ENCODE results near the gene PCBD1.
"Not testable (repeated sequence)": the region's sequence is repeated elsewhere in the genome, so short reads cannot be mapped to it uniquely, and the experiment has no call there.

PCBD1 gene

GRCh38 chr10:70887804-70888800, at the start of gene PCBD1:
Gene PCBD1 (minus strand): TSS chr10:70888565. CDS start chr10:70888533, 32 bp downstream.
- DNase-seq, result peak; percentile 18

GRCh38 chr10:70937661-70938060, 49.3 kb upstream of the PCBD1 start:
- DNase-seq, result no peak

- no peak for DNase-seq
These were observed 47.7 kb upstream of the PCBD1 start for GRCh38 chr10:70936111-70936510.

DNA sequence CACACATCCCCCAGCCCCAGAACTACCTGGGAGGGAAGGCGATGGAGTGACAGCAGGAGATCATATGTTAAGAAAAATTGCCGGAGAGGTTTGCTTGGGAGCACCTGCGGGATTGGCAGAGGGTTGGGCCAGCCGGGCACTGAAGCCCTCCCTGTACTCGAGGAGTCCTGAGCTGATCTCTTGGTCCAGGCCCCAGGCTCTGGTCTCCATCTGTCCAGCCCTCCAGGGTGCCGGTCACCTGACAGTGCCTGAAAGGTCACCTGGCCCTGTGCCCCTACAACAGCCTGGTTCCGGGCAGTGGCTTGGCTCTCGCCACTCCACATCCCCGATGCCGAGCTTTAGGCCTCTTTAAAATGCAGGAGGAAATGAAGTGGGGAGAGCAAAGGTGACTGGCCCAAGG, 47.3 kb upstream of the PCBD1 start:
- DNase-seq, result no peak

DNA sequence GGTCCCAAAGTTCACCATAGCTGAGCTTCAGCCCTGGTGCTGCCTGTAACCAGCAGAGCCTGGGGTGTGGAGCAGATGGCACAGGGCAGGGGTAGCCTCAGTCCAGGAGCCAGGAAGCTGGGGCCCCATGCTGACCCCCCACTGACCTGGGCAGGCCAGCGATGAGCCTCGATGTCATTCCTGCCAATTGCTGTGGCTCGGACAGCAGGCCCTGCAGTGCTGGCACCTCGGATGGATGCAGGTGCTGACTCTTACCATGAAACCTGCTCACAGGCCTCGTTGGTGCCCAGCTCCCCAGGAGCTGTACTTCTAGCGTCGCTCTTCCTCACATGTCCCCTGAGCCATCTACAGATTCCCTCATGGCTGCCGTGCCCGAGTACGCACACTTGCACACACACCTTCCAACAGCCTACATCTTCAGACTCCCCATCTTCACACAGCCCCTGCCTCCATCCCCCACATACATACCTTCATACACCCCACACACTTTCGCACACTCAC, 46.8 kb upstream of the PCBD1 start:
- DNase-seq, result no peak

GRCh38 chr10:70934701-70935100, 46.3 kb upstream of the PCBD1 start:
- no peak for DNase-seq

- DNase-seq, result no peak
These were observed 44.2 kb upstream of the PCBD1 start for GRCh38 chr10:70932392-70933196.

DNA sequence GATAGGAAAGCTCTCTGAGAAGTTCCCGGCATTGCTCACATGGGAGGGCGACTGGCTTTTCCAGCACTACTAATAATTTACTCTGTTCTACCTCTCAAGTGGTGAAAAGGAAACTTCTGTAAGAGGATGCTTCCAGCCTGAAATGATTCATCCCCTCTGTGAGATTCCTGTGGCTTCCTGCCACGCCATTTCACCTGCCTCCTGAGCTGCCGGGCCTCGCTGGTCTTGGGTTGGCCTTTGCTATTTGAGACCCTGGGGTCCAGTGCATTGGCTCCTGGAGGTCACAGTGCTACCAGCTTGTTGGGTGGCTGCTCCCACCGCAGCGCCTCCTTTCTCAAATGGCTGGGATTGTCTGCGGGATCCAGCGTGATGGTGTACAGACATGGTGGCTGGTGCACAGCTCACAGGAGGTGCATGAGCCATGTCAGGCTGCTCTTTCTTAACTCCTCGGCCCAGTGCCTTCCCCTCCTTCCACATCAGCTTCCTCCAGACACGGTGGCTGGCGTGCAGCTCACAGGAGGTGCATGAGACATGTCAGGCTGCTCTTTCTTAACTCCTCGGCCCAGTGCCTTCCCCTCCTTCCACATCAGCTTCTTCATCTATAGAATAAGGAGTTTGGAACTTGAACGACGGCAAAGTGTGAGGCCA, 42.9 kb upstream of the PCBD1 start:
- no peak for DNase-seq

DNA sequence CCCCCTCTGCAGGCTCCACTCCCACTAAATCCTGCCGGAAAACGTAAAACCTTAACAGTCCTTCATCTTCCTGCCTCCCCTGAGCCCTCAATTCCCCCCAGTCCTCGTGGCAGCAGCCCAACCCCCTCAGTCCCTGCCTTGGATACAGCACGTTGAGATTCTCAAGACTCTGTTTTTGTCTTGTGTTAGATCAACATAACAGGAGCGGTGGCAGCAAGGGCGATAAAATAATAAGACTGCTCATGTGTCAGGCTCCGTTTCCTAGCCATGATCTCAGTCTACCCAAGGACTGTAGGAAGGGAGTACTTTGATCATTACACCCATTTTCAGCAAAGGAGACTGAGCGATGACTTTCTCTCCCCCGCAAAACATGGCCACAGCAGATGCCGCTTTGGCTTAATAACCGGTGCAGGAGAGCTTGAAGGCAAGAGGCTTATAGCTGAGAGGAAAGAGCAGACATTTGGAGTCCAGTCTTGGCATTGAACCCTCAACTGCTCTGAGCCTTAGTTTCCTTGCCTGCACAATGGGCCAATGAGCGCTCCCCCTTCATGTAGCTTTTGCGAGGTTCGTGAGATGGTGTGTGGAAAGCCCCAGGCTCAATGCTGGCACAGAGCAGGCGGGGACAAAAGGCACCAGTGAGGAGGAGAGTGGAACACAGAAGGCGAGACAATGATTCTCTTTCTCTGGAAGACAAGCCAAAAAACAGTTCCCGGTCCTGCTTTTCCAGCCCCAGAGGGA, 42.1 kb upstream of the PCBD1 start:
- no peak for DNase-seq

- DNase-seq, result no peak
These were observed 39.8 kb upstream of the PCBD1 start for GRCh38 chr10:70928140-70928539.

- DNase-seq, result no peak
These were observed 39.0 kb upstream of the PCBD1 start for GRCh38 chr10:70927189-70927943.

DNA sequence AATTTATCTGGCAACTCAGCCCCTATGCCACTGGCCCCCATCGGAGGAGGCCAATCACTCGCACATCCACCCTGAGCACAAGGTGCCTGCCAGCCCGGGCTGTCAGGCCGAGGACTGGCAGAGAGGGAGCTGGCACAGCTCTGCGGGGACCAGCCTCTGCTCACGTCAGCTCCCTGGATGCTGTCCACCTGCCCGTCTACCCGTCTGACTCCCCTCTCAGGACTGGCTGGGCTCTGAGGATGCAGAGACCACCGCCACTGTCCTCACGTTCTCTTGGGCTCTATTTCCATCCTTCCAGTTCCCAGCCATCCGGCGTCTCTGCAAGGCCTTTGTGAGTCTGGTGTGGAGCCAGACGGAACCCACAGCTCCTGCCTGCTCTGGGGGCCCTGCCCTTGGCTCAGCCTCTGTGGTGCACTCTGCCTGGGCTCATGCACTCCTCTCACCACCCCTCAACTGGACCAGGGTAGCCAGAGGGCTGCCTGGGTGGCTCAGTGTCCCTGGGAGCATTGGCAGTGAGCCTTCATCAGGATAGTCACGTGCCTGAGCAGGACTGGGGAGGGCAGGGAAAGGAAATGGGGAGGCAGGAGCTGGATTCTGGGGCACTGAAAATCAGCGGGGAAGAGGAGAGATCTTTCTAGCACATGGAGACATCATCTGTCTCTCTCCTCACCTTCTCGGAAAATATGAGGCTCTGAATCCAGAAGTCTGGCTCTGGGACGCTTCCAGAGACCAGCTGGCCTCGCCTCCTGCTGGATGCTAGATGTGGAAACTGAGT, 38.0 kb upstream of the PCBD1 start:
- DNase-seq, result no peak

GRCh38 chr10:70925377-70926225, 37.2 kb upstream of the PCBD1 start:
- DNase-seq, result no peak

- DNase-seq, result no peak
These were observed 35.3 kb upstream of the PCBD1 start for GRCh38 chr10:70923696-70924095.

DNA sequence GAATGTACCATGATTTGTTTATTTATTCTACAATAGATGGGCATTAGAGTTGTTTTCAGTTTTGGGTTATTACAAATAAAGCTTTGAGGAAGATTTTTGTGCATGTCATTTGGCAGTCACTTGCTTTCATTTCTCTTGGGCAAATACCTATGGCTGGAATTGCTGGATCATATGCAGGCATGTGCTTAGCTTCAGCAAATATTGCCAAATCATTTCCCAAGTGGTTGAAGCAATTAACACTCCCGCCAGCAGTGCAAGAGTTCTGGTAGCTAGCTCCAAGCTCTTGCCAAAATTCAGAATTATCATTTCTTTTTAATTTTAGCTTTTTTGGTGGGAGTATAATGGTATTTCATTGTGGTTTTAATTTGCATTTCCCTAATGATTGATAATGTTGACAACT, 32.9 kb upstream of the PCBD1 start:
- DNase-seq, result no peak

DNA sequence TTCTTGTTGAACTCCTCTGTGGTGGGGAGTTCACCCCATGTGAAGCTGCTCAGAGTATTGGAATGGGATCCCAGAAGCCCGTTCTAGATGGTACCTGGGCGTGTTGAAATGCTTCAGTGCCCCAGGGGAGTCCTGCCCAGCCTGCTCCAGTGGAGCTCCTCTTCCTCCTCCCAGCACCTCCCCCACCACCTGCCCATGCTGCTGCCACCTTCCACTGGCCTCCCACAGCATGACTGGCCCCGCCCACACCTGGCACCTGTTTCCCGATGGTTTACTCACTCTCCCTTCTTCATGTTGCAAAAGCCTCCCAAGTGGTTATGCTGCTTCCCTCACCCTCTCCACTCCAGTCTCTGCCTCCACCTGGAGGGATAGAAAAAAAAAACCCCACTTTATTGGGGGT, 32.2 kb upstream of the PCBD1 start:
- no peak for DNase-seq

- DNase-seq, result not testable (repeated sequence)
These were observed 31.5 kb upstream of the PCBD1 start for GRCh38 chr10:70919906-70920305.

- DNase-seq, result no peak
These were observed 30.6 kb upstream of the PCBD1 start for GRCh38 chr10:70918851-70919530.

- DNase-seq, result no peak
These were observed 29.3 kb upstream of the PCBD1 start for GRCh38 chr10:70917635-70918034.
